Panc1 (cell line): Measurements from ENCODE around the gene KAT6B. TPM values are rescaled to one million over a fixed set of nuclear protein-coding genes. Genes with fewer than 3 reads are reported as not detected.

Source experiments
- ATAC-seq: fragments of 200-7000 bp; cut with Tn5 transposase; 2 replicates; pipeline ENCODE4 v1.9.1; 2020; ENCODE audit warnings: mild to moderate bottlenecking, moderate library complexity
- BruUV-seq: library from RNA; stranded (reverse); fragments of 400-500 nt; replicated peaks from 2 replicates; lab custom pipeline; 2021; lab: Mats Ljungman, UMichigan
- CTCF ChIA-PET: fragments of 300-600 bp; sonication (Branson Sonifier 250); formaldehyde crosslinking; loops from one replicate; lab custom pipeline; 2022; ENCODE audit warnings: antibody characterized with exemption; lab: Charles Lee
- POLR2A ChIA-PET: fragments of 300-600 bp; sonication (Branson Sonifier 250); formaldehyde crosslinking; loops from one replicate; lab custom pipeline; 2022; ENCODE audit warnings: antibody characterized with exemption; lab: Charles Lee
- DNase-seq: peaks from one replicate; pipeline ENCODE4 v3.0.0-alpha.2; 2010; ENCODE audit warnings: low read depth, low spot score
- H3K27ac ChIP-seq: 2 replicates; pipeline ENCODE4 v1.5.1; 2011; ENCODE audit warnings: mild to moderate bottlenecking, low read length, inconsistent platforms
- H3K27me3 ChIP-seq: fragments of 200-500 bp; sonication (Bioruptor generic); 2 replicates; pipeline ENCODE4 v1.6.0; 2014; ENCODE audit warnings: low read length, inconsistent platforms; ENCODE audit not compliant: control insufficient read depth, insufficient read depth
- H3K36me3 ChIP-seq: fragments of 200-500 bp; sonication (Bioruptor generic); 2 replicates; pipeline ENCODE4 v1.5.1; 2014; ENCODE audit warnings: inconsistent platforms, mild to moderate bottlenecking, low read length, moderate library complexity; ENCODE audit not compliant: control insufficient read depth, insufficient read depth
- H3K4me1 ChIP-seq: 2 replicates; pipeline ENCODE4 v1.5.1; 2011; ENCODE audit warnings: inconsistent platforms, mild to moderate bottlenecking, low read length, moderate library complexity; ENCODE audit not compliant: control insufficient read depth, insufficient read depth
- H3K4me3 ChIP-seq, 2 experiments: 2 replicates each; pipeline ENCODE4 v1.5.1; 2011 to 2012; ENCODE audit warnings: low read depth in 2 of 2, low read length in 2 of 2, mild to moderate bottlenecking in 2 of 2, inconsistent platforms in 1 of 2, moderate library complexity in 1 of 2
- H3K9me3 ChIP-seq: fragments of 200-500 bp; sonication (Bioruptor generic); 2 replicates; pipeline ENCODE4 v1.5.1; 2014; ENCODE audit warnings: low read depth, mild to moderate bottlenecking, inconsistent platforms, low read length, moderate library complexity; ENCODE audit not compliant: control insufficient read depth, insufficient read depth
- CTCF ChIP-seq: fragments of 450-650 bp; IDR thresholded peaks from 2 replicates; pipeline ENCODE4 v1.5.1; 2017; ENCODE audit warnings: mild to moderate bottlenecking
- POLR2AphosphoS5 ChIP-seq: IDR thresholded peaks from 2 replicates; pipeline ENCODE4 v1.6.1; 2012; ENCODE audit warnings: mild to moderate bottlenecking, low read depth, low read length, moderate library complexity
- REST ChIP-seq, 2 experiments: IDR thresholded peaks; 2 replicates each; pipeline ENCODE4 v1.6.1; 2011 to 2012; ENCODE audit warnings: low read depth in 2 of 2, control low read depth in 1 of 2, low read length in 1 of 2, mild to moderate bottlenecking in 1 of 2, moderate library complexity in 1 of 2; ENCODE audit not compliant: insufficient read depth in 1 of 2
- SIN3A ChIP-seq: IDR thresholded peaks from 2 replicates; pipeline ENCODE4 v1.6.1; 2012; ENCODE audit warnings: low read depth, mild to moderate bottlenecking, low read length, moderate library complexity, borderline replicate concordance; ENCODE audit not compliant: insufficient read depth
- TCF7L2 ChIP-seq: IDR thresholded peaks from 2 replicates; pipeline ENCODE4 v1.6.1; 2011; ENCODE audit warnings: mild to moderate bottlenecking, low read depth, low read length, inconsistent platforms
- in situ Hi-C: cut with HindIII; loops from 2 replicates; pipeline ENCODE4 v1.10.0; 2016; ENCODE audit warnings: low sequenced_read_pairs, low pct_unique_long_range_greater_than_20kb
- intact Hi-C: fragments of 100-400 bp; cut with micrococcal nuclease; formaldehyde crosslinking; loops from one replicate; pipeline ENCODE4 v1.10.0; 2022; ENCODE audit not compliant: unreplicated experiment
- total RNA-seq: library from RNA; stranded (reverse); gene quantifications from one replicate; pipeline ENCODE4 v1.2.1, GENCODE V29; 2021; ENCODE audit not compliant: unreplicated experiment

KAT6B gene
- total RNA-seq, 1 experiment from 2014 or later, result 31.1 TPM

- Histone ChIP-seq H3K27ac (no peak overlapping the region), H3K36me3 (no peaks in the 10 kb centered on the region), H3K9me3 (no peaks in the 10 kb centered on the region), H3K4me3 (no peak overlapping the region), H3K27me3 (no peaks in the 10 kb centered on the region), H3K4me1 (no peaks in the 10 kb centered on the region)
- TF ChIP-seq REST (IDR thresholded peaks at IDR 0.05; ENCODE audit: insufficient read depth in 1 of 2, low read depth in 2 of 2, low read length in 1 of 2) (no peak), POLR2AphosphoS5 (no peak), SIN3A (no peak), CTCF (no peak), TCF7L2 (no peak)
- BruUV-seq, result no TSS peak
- in situ Hi-C loops, result no loop called here
- POLR2A ChIA-PET, result no interaction called here
- no peak for ATAC-seq
- DNase-seq, result no peak
- intact Hi-C loops, result no loop called here
- CTCF ChIA-PET, result no interaction called here
Measured at GRCh38 chr10:74862625-74863024, 36.2 kb downstream of the KAT6B start.

- POLR2A ChIA-PET, result no interaction called here
- Histone ChIP-seq H3K4me1 (no peaks in the 10 kb centered on the region), H3K4me3 (no peak overlapping the region), H3K27ac (no peak overlapping the region), H3K36me3 (no peaks in the 10 kb centered on the region), H3K9me3 (no peaks in the 10 kb centered on the region), H3K27me3 (no peaks in the 10 kb centered on the region)
- TF ChIP-seq POLR2AphosphoS5 (no peak), REST (IDR thresholded peaks at IDR 0.05; ENCODE audit: insufficient read depth in 1 of 2, low read depth in 2 of 2, low read length in 1 of 2) (no peak), SIN3A (no peak), CTCF (no peak), TCF7L2 (no peak)
- in situ Hi-C loops, result no loop called here
- BruUV-seq, result no TSS peak
- DNase-seq (no peak), ATAC-seq (no peak)
- CTCF ChIA-PET, result no interaction called here
- intact Hi-C loops, result no loop called here
Measured at GRCh38 chr10:74863551-74863950, 37.2 kb downstream of the KAT6B start.
